K562 (cell line): ENCODE results near the gene PLEKHG3. TPM values are rescaled to one million over a fixed set of nuclear protein-coding genes. Genes with fewer than 3 reads are reported as not detected.

Source experiments
- ATAC-seq: fragments of 200-7000 bp; cut with Tn5 transposase; 3 replicates; pipeline ENCODE4 v1.9.1; 2020; ENCODE audit warnings: moderate library complexity
- BruUV-seq: library from RNA; stranded (reverse); fragments of 400-500 nt; replicated peaks from 2 replicates; lab custom pipeline; 2021; lab: Mats Ljungman, UMichigan
- CTCF ChIA-PET: fragments of 300-600 bp; formaldehyde crosslinking; extraction: SDS; loops from one replicate; lab custom pipeline; 2021; ENCODE audit warnings: low intra/inter-chr PET ratio; lab: Yijun Ruan, JAX
- POLR2A ChIA-PET: fragments of 300-600, 350-650 bp; sonication (Branson Sonifier 250); formaldehyde crosslinking; extraction: SDS; loops from one replicate; lab custom pipeline; 2021; ENCODE audit warnings: antibody characterized with exemption, inconsistent platforms; lab: Yijun Ruan, JAX
- DNase-seq, 4 experiments: peaks; one replicate each; pipeline versions ENCODE4 v3.0.0 to v3.0.0-alpha.2; 2011 to 2018; ENCODE audit warnings: low spot score in 3 of 4, mixed read lengths in 3 of 4; ENCODE audit errors: extremely low read depth in 1 of 4
- FAIRE-seq: peaks from 2 replicates; lab custom pipeline; 2011; peaks lifted over from hg19 to GRCh38; lab: Jason Lieb, UNC
- H2AFZ ChIP-seq: 2 replicates; pipeline ENCODE4 v1.6.0; 2011; ENCODE audit warnings: low read depth, low read length, control low read depth, inconsistent platforms
- H3K27ac ChIP-seq: fragments of 200-600 bp; 3 replicates; pipeline ENCODE4 v1.8.0; 2011; ENCODE audit warnings: low read depth, mild to moderate bottlenecking, control low read depth, inconsistent platforms, low read length, moderate library complexity, mixed read lengths; ENCODE audit errors: extremely low read depth
- H3K27me3 ChIP-seq, 2 experiments: fragments of 300-600 bp in 1 of 2; 2 replicates in 1 of 2; 3 replicates in 1 of 2; pipeline versions ENCODE4 v1.6.0 to v1.8.0; 2011; ENCODE audit warnings: inconsistent platforms in 2 of 2, low read length in 2 of 2, mild to moderate bottlenecking in 1 of 2, mixed read lengths in 1 of 2, moderate library complexity in 1 of 2; ENCODE audit not compliant: control insufficient read depth in 2 of 2, insufficient read depth in 2 of 2
- H3K36me3 ChIP-seq: fragments of 300-600 bp; 3 replicates; pipeline ENCODE4 v1.8.0; 2011; ENCODE audit warnings: mild to moderate bottlenecking, low read length, inconsistent platforms; ENCODE audit not compliant: control insufficient read depth, insufficient read depth
- H3K4me1 ChIP-seq, 2 experiments: fragments of 200-600 bp in 1 of 2; replicated peaks in 1 of 2; 2 replicates in 1 of 2; 3 replicates in 1 of 2; pipeline versions ENCODE4 v1.5.1 to v1.8.0; 2011; ENCODE audit warnings: inconsistent platforms in 2 of 2, low read length in 2 of 2, mild to moderate bottlenecking in 1 of 2, mixed read lengths in 1 of 2, moderate library complexity in 1 of 2; ENCODE audit not compliant: control insufficient read depth in 2 of 2, insufficient read depth in 2 of 2
- H3K4me2 ChIP-seq: 2 replicates; pipeline ENCODE4 v1.6.1; 2011; ENCODE audit warnings: low read length, control low read depth, inconsistent platforms, mixed read lengths; ENCODE audit not compliant: insufficient read depth
- H3K4me3 ChIP-seq: fragments of 200-600 bp; sonication (generic), shearing (Covaris generic); 2 replicates; pipeline ENCODE4 v1.5.1; 2016; ENCODE audit warnings: control low read depth, inconsistent platforms
- H3K79me2 ChIP-seq: fragments of 200-600 bp; 3 replicates; pipeline ENCODE4 v1.8.0; 2011; ENCODE audit warnings: low read length, inconsistent platforms; ENCODE audit not compliant: control insufficient read depth, insufficient read depth
- H3K9ac ChIP-seq, 2 experiments: 2 replicates each; pipeline versions ENCODE4 v1.6.0 to v1.6.1; 2011; ENCODE audit warnings: low read depth in 2 of 2, low read length in 2 of 2, control low read depth in 1 of 2, inconsistent platforms in 1 of 2, mild to moderate bottlenecking in 1 of 2, mixed read lengths in 1 of 2; ENCODE audit not compliant: insufficient read depth in 1 of 2
- H3K9me1 ChIP-seq: one replicate; pipeline ENCODE4 v1.6.0; 2011; ENCODE audit warnings: inconsistent platforms, mild to moderate bottlenecking, low read length, moderate library complexity; ENCODE audit not compliant: control insufficient read depth, insufficient read depth
- H3K9me3 ChIP-seq: replicated peaks from 2 replicates; pipeline ENCODE4 v1.5.1; 2011; ENCODE audit warnings: low read depth, low read length, inconsistent platforms; ENCODE audit not compliant: control insufficient read depth, insufficient read depth
- H4K20me1 ChIP-seq: replicated peaks from 2 replicates; pipeline ENCODE4 v1.6.1; 2011; ENCODE audit warnings: low read length, inconsistent platforms, mixed read lengths; ENCODE audit not compliant: control insufficient read depth, insufficient read depth
- CBX2 ChIP-seq: fragments of 200-600 bp; sonication (generic); IDR thresholded peaks from one replicate; pipeline ENCODE4 v1.6.1; 2012; ENCODE audit warnings: mild to moderate bottlenecking, low read length, inconsistent platforms; ENCODE audit not compliant: insufficient read depth, poor library complexity, severe bottlenecking
- CBX8 ChIP-seq: fragments of 200-600 bp; sonication (generic); IDR thresholded peaks from 2 replicates; pipeline ENCODE4 v1.6.1; 2012; ENCODE audit warnings: borderline replicate concordance, mixed run types, low read depth, mild to moderate bottlenecking, moderate library complexity, mixed read lengths, low read length, control low read depth, inconsistent platforms; ENCODE audit not compliant: poor library complexity, severe bottlenecking; ENCODE audit errors: extremely low read depth
- EZH2 ChIP-seq: IDR thresholded peaks from 2 replicates; pipeline ENCODE4 v1.6.1; 2012; ENCODE audit warnings: low read depth, mild to moderate bottlenecking, inconsistent platforms, low read length, borderline replicate concordance
- PCBP1 ChIP-seq: fragments of 200-400 bp; formaldehyde crosslinking; IDR thresholded peaks from 2 replicates; pipeline ENCODE4 v1.6.1; 2018; ENCODE audit warnings: mild to moderate bottlenecking, low read depth, low read length; ENCODE audit not compliant: poor library complexity, severe bottlenecking
- RBM17 ChIP-seq: fragments of 200-400 bp; formaldehyde crosslinking; IDR thresholded peaks from 2 replicates; pipeline ENCODE4 v1.6.1; 2017; ENCODE audit warnings: low read depth, mild to moderate bottlenecking, low read length, borderline replicate concordance
- ZNF140 ChIP-seq: fragments of 250-450 bp; sonication (Bioruptor Pico); IDR thresholded peaks from 2 replicates; pipeline ENCODE4 v1.8.0; 2021; ENCODE audit warnings: moderate library complexity, mild to moderate bottlenecking, inconsistent platforms
- ZNF282 ChIP-seq: sonication (generic); formaldehyde crosslinking; IDR thresholded peaks from 2 replicates; pipeline ENCODE4 v1.8.1; 2023; ENCODE audit warnings: missing genetic modification reagents
- WGBS: fragments of 100-300 bp; shearing (Covaris generic); methylation state at CpG from one replicate; pipeline ENCODE4 v1.1.6; 2016; ENCODE audit warnings: low coverage, mixed read lengths; ENCODE audit not compliant: insufficient coverage; ENCODE audit errors: missing lambda C conversion rate; 5-methylcytosine and 5-hydroxymethylcytosine counted together
- in situ Hi-C: fragments of 300-500 bp; cut with MboI; formaldehyde crosslinking; loops from 4 replicates; pipeline ENCODE4 v1.15.0; 2018; ENCODE audit warnings: inconsistent platforms, mixed read lengths
- intact Hi-C: fragments of 100-400 bp; cut with micrococcal nuclease; formaldehyde crosslinking; loops from 2 replicates; pipeline ENCODE4 v1.14.2; 2022
- polyA plus RNA-seq, 8 experiments: library from polyadenylated mRNA; depleted of rRNA in 4 of 8; stranded (reverse) in 5 of 8; unstranded in 3 of 8; fragments of >200 nt; fragmentation: Nextera tagmentation in 2 of 8; fragmentation: Illumina TruSeq in 1 of 8; extraction: Ambion mirVana in 2 of 8; extraction: Trizol in 1 of 8; gene quantifications; 2 replicates each; pipeline versions ENCODE4 v1.2.1 to v1.2.3, GENCODE V29; 2011 to 2014; ENCODE audit warnings: inconsistent platforms in 1 of 8, missing spikeins in 1 of 8
- total RNA-seq, 7 experiments: library from RNA; depleted of rRNA in 6 of 7; stranded (reverse); fragments of >200 nt in 6 of 7; fragmentation: Illumina TruSeq in 2 of 7; extraction: Trizol in 2 of 7; gene quantifications; 2 replicates each; pipeline versions ENCODE4 v1.2.1 to v1.2.3, GENCODE V29; 2011 to 2021; ENCODE audit warnings: low replicate concordance in 1 of 7

Gene PLEKHG3
- total and polyA plus RNA-seq, 9 of the 15 experiments (the other 6 are each of a cell fraction or from before 2014, with no cell fraction given) = 0.04 to 0.16 TPM; not detected in 7

GRCh38 chr14:64703395-64704142 is 655 bp upstream of the PLEKHG3 start:
- Histone ChIP-seq H3K9ac (no peak overlapping the region), H2AFZ (no peak overlapping the region), H4K20me1 (no peaks in the 10 kb centered on the region), H3K4me1 (peaks cover 0 to 18% of the 10 kb centered on the region in 2 experiments; a peak in 2 of 5 replicates), H3K27me3 (peaks cover 29 to 58% of the 10 kb centered on the region in 2 experiments), H3K9me1 (no peaks in the 10 kb centered on the region), H3K4me3 (no peak overlapping the region), H3K36me3 (no peaks in the 10 kb centered on the region), H3K9me3 (no peaks in the 10 kb centered on the region), H3K27ac (no peak overlapping the region), H3K79me2 (no peaks in the 10 kb centered on the region), H3K4me2 (no peak overlapping the region)
- peak; percentile 92 for TF ChIP-seq CBX2
- TF ChIP-seq PCBP1 = no peak
- TF ChIP-seq ZNF140 = no peak
- no peak for TF ChIP-seq RBM17
- no peak for TF ChIP-seq ZNF282
- 0 out of 2 replicates have a peak, but pooled peaks have one; percentile 19 for TF ChIP-seq EZH2
- peak; percentile 82 for TF ChIP-seq CBX8
- ChIA-PET CTCF (no interaction called here), POLR2A (interaction anchor here (0.7 to 1.5 kb wide), 3 partner anchors 10 to 211 kb away, joined by 3 to 5 read pairs (median 3); partner anchors contain the start of gene CHURC1)
- ATAC-seq (no peak), DNase-seq (no peak), FAIRE-seq (no peak)
- no TSS peak for BruUV-seq
- WGBS = 6% methylated on average over 21 of the region's 26 CpGs
- in situ Hi-C loops = no loop called here
- intact Hi-C loops = no loop called here
